ENCODE results near the gene SELENOW. TPM values are rescaled to one million over a fixed set of nuclear protein-coding genes. Genes with fewer than 3 reads are reported as not detected.

Gene SELENOW
- total RNA-seq, 1 donor from 2014 or later = 296 TPM

GRCh38 chr19:47820410-47820809 is 41.9 kb downstream of the SELENOW start:
- DNase-seq (ENCODE audit: low read depth, low spot score) = no peak

GRCh38 chr19:47821460-47822020 is 43.0 kb downstream of the SELENOW start, which contains the start of gene CRX:
Gene CRX, plus strand, starts transcription at chr19:47821937. Its CDS starts 12,507 bp downstream, at chr19:47834444.
- DNase-seq (ENCODE audit: low read depth, low spot score) = no peak

DNA sequence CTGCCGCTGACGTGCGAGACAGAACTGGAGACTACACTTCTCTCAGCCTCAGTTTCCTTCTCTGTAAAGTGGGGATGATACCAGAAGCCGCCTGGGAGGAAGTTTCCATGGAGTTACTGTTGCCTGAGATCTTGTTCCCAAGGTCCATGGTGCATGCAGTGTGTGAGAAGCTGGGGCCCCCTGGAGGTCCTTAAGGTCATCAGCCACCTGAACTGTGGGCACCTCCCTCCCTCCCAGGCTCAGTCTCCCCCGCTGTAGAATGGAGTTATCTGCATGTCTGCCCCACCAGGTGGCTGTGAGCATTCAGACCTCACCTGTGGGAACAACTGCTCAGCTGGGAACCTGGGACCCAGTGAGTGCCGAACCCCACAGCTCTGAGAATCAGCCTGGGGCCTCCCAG is 45.9 kb downstream of the SELENOW start:
- DNase-seq (ENCODE audit: low read depth, low spot score) = no peak

GRCh38 chr19:47826800-47827199 is 48.3 kb downstream of the SELENOW start:
- no peak for DNase-seq (ENCODE audit: low read depth, low spot score)

GRCh38 chr19:47832723-47833122 is 54.2 kb downstream of the SELENOW start:
- DNase-seq (ENCODE audit: low read depth, low spot score) = no peak

Other genes starting within 250 kb of the SELENOW start
- 0.07 TPM in 1 of 2 replicates, not detected in the other for gene ZNF541, start 205.6 kb upstream of the SELENOW start, total RNA-seq
- gene BICRA, start 169.6 kb upstream of the SELENOW start, total RNA-seq = 4.2 and 5.4 TPM in 2 replicates
- 97.5 and 98.8 TPM in 2 replicates for gene EHD2, start 65.3 kb upstream of the SELENOW start, total RNA-seq
- gene NOP53, start 33.2 kb upstream of the SELENOW start, total RNA-seq = 73.4 and 129 TPM in 2 replicates
- gene TPRX1, start 25.8 kb downstream of the SELENOW start, total RNA-seq = not detected in 2 replicates
- not detected in 2 replicates for gene CRX, start 43.2 kb downstream of the SELENOW start, total RNA-seq
- not detected in 2 replicates for gene TPRX2, start 80.5 kb downstream of the SELENOW start, total RNA-seq
- not detected in 2 replicates for gene SULT2A1, start 107.6 kb downstream of the SELENOW start, total RNA-seq
- gene BSPH1, start 213.5 kb downstream of the SELENOW start, total RNA-seq = not detected in 2 replicates
- gene ELSPBP1, start 215.9 kb downstream of the SELENOW start, total RNA-seq = not detected in 2 replicates